HG03060 (cell line): ENCODE results near the gene STAG1.
"Not testable (repeated sequence)": the region's sequence is repeated elsewhere in the genome, so short reads cannot be mapped to it uniquely, and the experiment has no call there.

Experiments
- ATAC-seq: cut with Tn5 transposase; IDR thresholded peaks from one replicate; pipeline ENCODE4 v1.9.1; 2021; ENCODE audit warnings: low read depth, moderate number of reproducible peaks; ENCODE audit not compliant: unreplicated experiment

STAG1 gene

GRCh38 chr3:136657526-136657925 is 94.7 kb downstream of the STAG1 start:
- no peak for ATAC-seq

DNA sequence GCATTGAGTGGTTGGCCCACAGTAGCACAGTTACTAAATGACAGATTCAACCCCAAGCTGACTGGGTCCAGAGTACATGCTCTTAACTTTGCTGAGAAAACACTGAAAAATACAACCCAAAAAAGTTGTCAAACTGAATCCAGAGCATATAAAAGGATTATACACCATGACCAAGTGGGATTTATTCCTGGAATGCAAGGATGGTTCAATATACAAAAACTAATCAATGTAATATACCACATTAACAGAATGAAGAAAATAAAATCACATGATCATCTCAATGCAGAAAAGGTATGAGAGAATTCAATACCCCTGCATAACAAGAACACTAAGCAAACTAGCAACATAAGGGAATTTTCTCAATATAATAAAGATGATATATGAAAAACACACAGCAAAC is 98.5 kb downstream of the STAG1 start:
- ATAC-seq, result no peak

DNA sequence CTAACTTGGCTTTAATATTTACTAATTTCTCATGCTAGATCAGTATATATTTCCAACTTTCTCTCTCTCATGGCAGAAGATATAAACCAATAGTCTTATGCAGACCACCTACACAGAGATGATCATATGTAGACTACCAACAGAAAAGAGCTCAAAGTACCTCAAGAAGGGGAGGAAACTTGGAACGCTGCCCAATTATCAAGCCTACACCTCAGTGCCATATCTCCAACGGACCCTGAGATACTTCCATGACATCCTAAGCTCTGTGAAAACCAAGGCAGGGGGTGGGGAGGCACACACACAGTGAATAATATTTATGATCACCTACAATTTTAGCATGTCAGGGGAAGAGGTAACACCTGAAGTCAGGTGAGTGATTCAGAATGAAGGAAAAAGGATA is 100.6 kb downstream of the STAG1 start:
- no peak for ATAC-seq

GRCh38 chr3:136650461-136650860 is 101.7 kb downstream of the STAG1 start:
- no peak for ATAC-seq

- no peak for ATAC-seq
Measured at GRCh38 chr3:136645915-136646314, 106.3 kb downstream of the STAG1 start.

DNA sequence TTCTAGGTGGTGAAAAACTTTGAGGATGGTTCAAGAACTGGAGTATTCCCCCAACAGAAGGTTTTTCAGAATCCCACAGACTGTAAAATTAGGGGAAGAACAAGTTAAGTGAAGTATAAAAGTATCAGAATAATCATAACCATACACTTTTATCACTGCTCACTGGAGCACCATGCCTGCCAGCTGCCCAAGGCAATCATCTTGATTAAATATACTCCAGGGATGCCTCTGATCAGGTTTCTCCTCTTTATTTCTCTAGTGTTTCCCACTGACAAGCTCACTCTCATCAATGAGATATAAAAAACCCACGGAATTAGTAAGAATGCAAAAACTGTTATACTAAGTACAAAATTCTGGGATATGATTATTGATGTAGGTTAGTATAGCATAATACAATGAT is 108.0 kb downstream of the STAG1 start:
- ATAC-seq, result no peak

DNA sequence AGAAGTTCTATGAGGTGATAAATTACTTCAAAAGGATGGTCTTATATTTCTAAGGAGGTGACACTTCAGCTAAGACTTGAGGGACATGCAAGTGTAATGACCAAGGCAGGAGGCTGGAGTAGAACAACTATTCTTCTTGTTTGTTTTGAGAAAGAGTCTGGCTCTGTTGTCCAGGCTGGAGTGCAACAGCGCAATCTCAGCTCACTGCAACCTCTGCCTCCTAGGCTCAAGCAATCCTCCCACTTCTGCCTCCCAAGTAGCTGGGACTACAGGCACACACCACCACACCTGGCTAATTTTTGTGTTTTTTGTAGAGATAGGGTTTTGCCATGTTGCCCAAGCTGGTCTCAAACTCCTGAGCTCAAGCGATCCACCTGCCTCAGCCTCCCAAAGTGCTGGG is 108.8 kb downstream of the STAG1 start:
- ATAC-seq, result not testable (repeated sequence)

GRCh38 chr3:136642711-136643110 is 109.5 kb downstream of the STAG1 start:
- no peak for ATAC-seq

GRCh38 chr3:136639069-136639468 is 113.1 kb downstream of the STAG1 start:
- ATAC-seq, result no peak

DNA sequence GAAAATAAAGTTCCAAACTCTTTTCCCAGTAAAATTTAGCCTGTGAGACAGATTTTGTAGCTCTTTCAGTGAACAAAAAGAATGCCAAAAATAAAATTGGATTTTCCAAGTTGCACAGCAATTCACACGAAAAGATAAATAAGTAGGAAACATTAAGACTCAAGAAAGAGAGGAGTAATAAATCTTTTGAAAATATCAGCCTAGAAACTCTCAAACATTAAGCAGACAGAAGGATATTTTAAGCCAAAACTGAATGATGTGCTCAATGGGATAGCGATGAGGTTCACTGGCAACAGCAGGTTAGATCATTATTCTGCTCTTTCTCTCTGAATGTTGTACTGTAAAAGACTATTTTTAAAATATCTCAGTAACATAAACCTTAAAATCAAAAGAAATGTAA is 115.0 kb downstream of the STAG1 start:
- ATAC-seq, result no peak

GRCh38 chr3:136634821-136635220 is 117.4 kb downstream of the STAG1 start:
- ATAC-seq, result no peak

GRCh38 chr3:136632625-136633081 is 119.5 kb downstream of the STAG1 start:
- no peak for ATAC-seq

- ATAC-seq, result no peak
Measured at GRCh38 chr3:136631424-136631823, 120.8 kb downstream of the STAG1 start.

DNA sequence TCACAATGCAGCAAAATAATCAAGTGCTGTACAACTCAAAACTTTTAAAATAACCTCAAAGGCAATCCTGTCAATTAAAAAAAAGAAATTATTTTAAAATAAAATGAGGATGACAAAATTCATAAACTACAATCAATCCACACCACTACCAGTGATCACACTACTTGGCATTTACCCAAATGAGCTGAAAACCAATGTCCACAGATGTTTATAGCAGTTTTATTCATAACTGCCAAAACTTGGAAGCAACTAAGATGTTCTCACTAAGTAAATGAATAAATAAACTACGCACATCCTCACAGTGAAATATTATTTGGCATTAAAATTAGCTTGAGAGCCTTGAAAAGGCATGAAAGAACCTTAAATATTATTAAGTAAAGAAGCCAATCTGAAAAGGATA is 121.3 kb downstream of the STAG1 start:
- no peak for ATAC-seq

DNA sequence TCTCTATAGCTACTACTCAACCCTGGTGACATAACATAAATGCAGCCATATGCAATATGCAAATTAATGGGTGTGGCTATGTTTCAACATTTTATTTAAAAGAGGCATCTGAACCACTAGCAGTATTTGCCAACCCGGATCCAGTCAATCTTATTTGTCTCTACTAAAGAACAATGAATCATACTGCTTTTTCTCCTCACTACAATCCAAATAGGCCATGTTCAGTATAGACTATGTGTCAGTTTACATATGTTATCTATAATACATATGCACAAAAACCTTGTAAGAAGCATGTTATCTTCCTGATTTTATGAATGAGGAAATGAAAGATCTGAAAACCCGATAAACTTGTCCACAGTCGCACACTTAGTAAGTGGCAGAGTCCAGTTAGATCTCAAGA is 125.7 kb downstream of the STAG1 start:
- ATAC-seq, result no peak

GRCh38 chr3:136624894-136625815 is 127.0 kb downstream of the STAG1 start:
- ATAC-seq, result no peak

DNA sequence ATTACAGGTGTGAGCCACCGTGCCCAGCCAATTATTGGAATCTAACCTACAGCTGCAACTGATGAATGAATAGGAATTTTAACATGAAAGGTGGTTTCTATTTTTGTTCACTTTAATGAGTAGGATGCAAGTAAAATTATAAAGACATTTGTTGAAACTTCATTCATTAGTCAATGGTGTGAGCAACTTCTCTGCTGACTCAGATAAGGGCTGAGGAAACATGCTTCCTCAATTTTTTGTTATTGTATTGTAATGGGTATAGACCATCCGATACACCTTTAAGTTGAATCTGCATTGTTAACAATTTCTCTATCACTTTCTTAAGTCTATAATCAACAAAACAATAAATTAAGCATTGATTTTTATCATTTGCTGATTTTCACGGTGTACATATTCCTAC is 127.8 kb downstream of the STAG1 start:
- ATAC-seq, result no peak

GRCh38 chr3:136621628-136622027 is 130.6 kb downstream of the STAG1 start:
- ATAC-seq, result no peak

DNA sequence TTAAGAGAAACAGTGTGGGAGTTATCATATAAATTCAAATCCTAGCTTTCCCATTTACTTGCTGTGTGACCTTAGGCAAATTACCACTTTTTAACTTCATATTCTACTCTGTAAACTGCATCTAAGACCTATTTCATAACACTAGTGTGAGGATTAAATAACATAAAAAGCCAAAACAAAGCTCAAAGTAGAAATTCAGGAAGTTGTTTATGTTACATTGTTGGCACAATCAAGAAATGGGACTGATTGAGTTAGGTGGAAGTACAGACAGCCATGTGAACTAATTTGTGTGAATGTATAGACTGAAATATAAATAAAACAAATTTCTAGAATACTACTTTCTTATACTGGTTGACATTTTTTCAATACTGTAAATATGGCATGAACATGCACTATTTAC is 131.7 kb downstream of the STAG1 start:
- ATAC-seq, result no peak

- not testable (repeated sequence) for ATAC-seq
Measured at GRCh38 chr3:136617969-136618525, 134.1 kb downstream of the STAG1 start.

GRCh38 chr3:136617198-136617597 is 135.0 kb downstream of the STAG1 start:
- ATAC-seq, result no peak

GRCh38 chr3:136612512-136612911 is 139.7 kb downstream of the STAG1 start:
- no peak for ATAC-seq
